Measurements from ENCODE around the gene ERC1. TPM values are rescaled to one million over a fixed set of nuclear protein-coding genes. Genes with fewer than 3 reads are reported as not detected.

The ERC1 gene
- total RNA-seq, 2 experiments from 2014 or later, result 40.1 to 49.6 TPM

DNA sequence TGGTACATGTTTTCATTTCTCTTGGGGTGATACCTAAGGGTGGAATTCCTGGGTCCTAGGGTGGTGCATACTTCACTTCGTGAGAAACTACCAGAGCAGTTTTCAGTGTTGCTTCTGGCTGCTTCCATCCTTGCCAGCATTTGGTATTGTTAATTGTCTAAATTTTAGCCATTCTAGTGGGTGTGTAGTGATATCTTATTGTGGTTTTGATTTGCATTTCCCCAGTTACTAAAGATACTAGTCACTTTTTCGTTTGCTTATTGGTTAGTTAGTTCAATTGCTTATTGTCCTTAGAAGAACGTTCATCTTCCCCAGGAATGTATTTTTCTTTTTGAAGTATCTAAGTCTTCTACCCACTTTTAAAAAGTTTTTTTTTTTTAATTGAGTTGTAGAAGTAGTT is 80.2 kb downstream of the ERC1 start:
- peaks cover 13% of the 10 kb centered on the region for H3K4me1 Mint-ChIP-seq (ENCODE audit: low read depth)
- TF ChIP-seq CTCF (IDR thresholded peaks at IDR 0.05), result no peak
- H3K27ac Mint-ChIP-seq, result no peak overlapping the region
- Histone ChIP-seq H3K4me3 (ENCODE audit: low read length) (no peak overlapping the region), H3K9me3 (ENCODE audit: control insufficient read depth in 1 of 2, insufficient read depth in 1 of 2, low read length in 2 of 2) (no peaks in the 10 kb centered on the region), H3K36me3 (ENCODE audit: insufficient read depth, low read length) (no peaks in the 10 kb centered on the region), H3K4me1 (ENCODE audit: insufficient read depth, low read length) (no peaks in the 10 kb centered on the region), H3K27me3 (ENCODE audit: control insufficient read depth in 1 of 2, insufficient read depth in 2 of 2, low read length in 2 of 2) (no peaks in the 10 kb centered on the region), H3K27ac (ENCODE audit: low read depth in 1 of 2, low read length in 2 of 2) (no peak overlapping the region)
- ATAC-seq (ENCODE audit: poor library complexity) (no peak), DNase-seq (no peak)
- peaks cover 6% of the 10 kb centered on the region for H3K36me3 Mint-ChIP-seq (ENCODE audit: low read depth)
- no peak overlapping the region for H3K4me3 Mint-ChIP-seq
- ChIA-PET POLR2A (no interaction called here), CTCF (no interaction called here)
- intact Hi-C loops (cut with DNase I, micrococcal nuclease), result no loop called here
- H3K9me3 Mint-ChIP-seq, result no peaks in the 10 kb centered on the region
- no peaks in the 10 kb centered on the region for H3K27me3 Mint-ChIP-seq

GRCh38 chr12:1073652-1074051 is 82.6 kb downstream of the ERC1 start:
- ATAC-seq (ENCODE audit: poor library complexity) (no peak), DNase-seq (no peak)
- no peaks in the 10 kb centered on the region for H3K9me3 Mint-ChIP-seq
- Histone ChIP-seq H3K4me3 (ENCODE audit: low read length) (no peak overlapping the region), H3K9me3 (ENCODE audit: control insufficient read depth in 1 of 2, insufficient read depth in 1 of 2, low read length in 2 of 2) (no peaks in the 10 kb centered on the region), H3K4me1 (ENCODE audit: insufficient read depth, low read length) (no peaks in the 10 kb centered on the region), H3K36me3 (ENCODE audit: insufficient read depth, low read length) (no peaks in the 10 kb centered on the region), H3K27me3 (ENCODE audit: control insufficient read depth in 1 of 2, insufficient read depth in 2 of 2, low read length in 2 of 2) (no peaks in the 10 kb centered on the region), H3K27ac (ENCODE audit: low read depth in 1 of 2, low read length in 2 of 2) (no peak overlapping the region)
- no peak overlapping the region for H3K27ac Mint-ChIP-seq
- no peak for TF ChIP-seq CTCF (IDR thresholded peaks at IDR 0.05)
- POLR2A ChIA-PET, result no interaction called here
- H3K36me3 Mint-ChIP-seq (ENCODE audit: low read depth), result no peaks in the 10 kb centered on the region
- intact Hi-C loops (cut with DNase I, micrococcal nuclease), result no loop called here
- H3K27me3 Mint-ChIP-seq, result no peaks in the 10 kb centered on the region
- H3K4me3 Mint-ChIP-seq, result no peak overlapping the region
- CTCF ChIA-PET, result no interaction called here
- peaks cover 13% of the 10 kb centered on the region for H3K4me1 Mint-ChIP-seq (ENCODE audit: low read depth)

DNA sequence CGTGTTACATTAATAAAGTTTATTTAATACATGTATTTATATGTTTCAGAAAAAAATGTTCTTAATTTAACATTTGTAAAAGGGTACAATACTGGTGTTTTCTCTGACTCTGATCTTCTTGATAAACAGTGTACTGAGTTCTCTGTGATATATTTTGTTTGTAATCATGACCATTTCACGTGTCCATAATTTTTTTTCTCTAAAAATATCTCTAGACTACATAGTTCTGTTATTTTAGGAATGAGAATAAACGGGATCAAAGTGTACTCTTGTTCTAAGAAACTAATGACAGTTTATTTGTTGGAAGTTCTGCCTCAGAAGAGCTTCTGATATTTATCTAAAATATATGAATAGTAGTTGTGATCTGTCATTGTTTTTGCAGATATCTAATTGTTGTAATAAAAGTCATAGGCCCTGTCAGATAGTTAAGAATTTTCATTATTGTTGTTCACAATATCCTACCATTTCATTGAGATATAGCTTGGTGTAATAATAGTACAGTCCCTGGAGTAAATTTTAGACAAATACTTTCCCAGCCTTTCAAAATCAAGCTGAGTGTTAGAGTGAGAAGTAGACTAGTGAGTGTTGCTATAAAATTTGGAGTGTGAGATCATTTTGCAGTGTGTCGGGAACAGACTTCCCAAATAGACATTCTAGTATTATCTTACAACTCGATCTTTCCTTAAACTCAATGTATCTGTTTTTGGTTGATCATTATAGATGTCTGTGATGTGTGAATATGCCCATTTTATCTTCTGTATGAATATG is 86.2 kb downstream of the ERC1 start:
- CTCF ChIA-PET, result interaction anchor here (0.6 to 0.8 kb wide), 2 partner anchors 9 to 345 kb away, joined by 3 read pairs; no protein-coding TSS in a partner anchor
- no peak for TF ChIP-seq CTCF (IDR thresholded peaks at IDR 0.05)

More for the DNA sequence above, 86.2 kb downstream of the ERC1 start:
- ATAC-seq (ENCODE audit: poor library complexity) (no peak), DNase-seq (no peak)
- Histone ChIP-seq H3K36me3 (ENCODE audit: insufficient read depth, low read length) (no peaks in the 10 kb centered on the region), H3K27ac (ENCODE audit: low read depth in 1 of 2, low read length in 2 of 2) (no peak overlapping the region), H3K4me1 (ENCODE audit: insufficient read depth, low read length) (no peaks in the 10 kb centered on the region), H3K4me3 (ENCODE audit: low read length) (no peak overlapping the region), H3K27me3 (ENCODE audit: control insufficient read depth in 1 of 2, insufficient read depth in 2 of 2, low read length in 2 of 2) (no peaks in the 10 kb centered on the region), H3K9me3 (ENCODE audit: control insufficient read depth in 1 of 2, insufficient read depth in 1 of 2, low read length in 2 of 2) (no peaks in the 10 kb centered on the region)
- Mint-ChIP-seq H3K4me3 (no peak overlapping the region), H3K27ac (no peak overlapping the region), H3K36me3 (ENCODE audit: low read depth) (peaks cover 5% of the 10 kb centered on the region), H3K27me3 (no peaks in the 10 kb centered on the region), H3K4me1 (ENCODE audit: low read depth) (peaks cover 7% of the 10 kb centered on the region), H3K9me3 (no peaks in the 10 kb centered on the region)
- intact Hi-C loops (cut with DNase I, micrococcal nuclease), result no loop called here
- POLR2A ChIA-PET, result no interaction called here
